Ascending aorta (tissue), 2 donors: ENCODE results near the gene GLG1. TPM values are rescaled to one million over a fixed set of nuclear protein-coding genes. Genes with fewer than 3 reads are reported as not detected.

Experiments used
- DNase-seq, 2 donors: peaks; one replicate each; pipeline ENCODE4 v3.0.0-alpha.2; 2019; ENCODE audit warnings: low spot score in 2 of 2
- H3K27ac ChIP-seq, 2 donors: fragments of 200-600 bp; sonication (generic); one replicate each; pipeline ENCODE4 v1.5.1; 2016 to 2017; ENCODE audit warnings: mild to moderate bottlenecking in 1 of 2
- H3K27me3 ChIP-seq: fragments of 200-600 bp; sonication (generic); one replicate; pipeline ENCODE4 v1.5.1; 2017
- H3K36me3 ChIP-seq, 2 donors: fragments of 200-600 bp; sonication (generic); one replicate each; pipeline ENCODE4 v1.5.1; 2016
- H3K4me1 ChIP-seq, 2 donors: fragments of 200-600 bp; sonication (generic); one replicate each; pipeline ENCODE4 v1.5.1; 2016 to 2017; ENCODE audit warnings: mild to moderate bottlenecking in 1 of 2
- H3K4me3 ChIP-seq, 2 donors: fragments of 200-600 bp; sonication (generic); one replicate each; pipeline ENCODE4 v1.5.1; 2016 to 2017; ENCODE audit warnings: mild to moderate bottlenecking in 1 of 2
- H3K9me3 ChIP-seq, 2 donors: fragments of 200-600 bp; sonication (generic); one replicate each; pipeline ENCODE4 v1.5.1; 2016
- CTCF ChIP-seq, 3 experiments: fragments of 200-600 bp in 2 of 3; fragments of 450-650 bp in 1 of 3; sonication (generic) in 2 of 3; IDR thresholded peaks; one replicate each; pipeline ENCODE4 v1.5.1; 2016 to 2019; ENCODE audit warnings: antibody characterized with exemption in 3 of 3, mild to moderate bottlenecking in 1 of 3, moderate library complexity in 1 of 3
- intact Hi-C: fragments of 100-400 bp; cut with DNase I; formaldehyde crosslinking; loops from one replicate; pipeline ENCODE4 v1.15.1; 2023
- total RNA-seq: library from RNA; depleted of rRNA; stranded (reverse); fragments of >200 nt; gene quantifications from one replicate; pipeline ENCODE4 v1.1.0, GENCODE V29; 2016

Gene GLG1
- total RNA-seq, 1 donor from 2014 or later: 77.0 TPM

- DNase-seq: no peak
- H3K27ac ChIP-seq: no peak overlapping the region
- H3K4me1 ChIP-seq: peaks cover 0 to 13% of the 10 kb centered on the region in 2 donors
These were observed 42.4 kb downstream of the GLG1 start for GRCh38 chr16:74564451-74564984.

GRCh38 chr16:74563828-74564263 is 43.1 kb downstream of the GLG1 start:
- peaks cover 0 to 10% of the 10 kb centered on the region in 2 donors for H3K4me1 ChIP-seq
- H3K27ac ChIP-seq: no peak overlapping the region
- H3K4me3 ChIP-seq: no peak overlapping the region
- no peaks in the 10 kb centered on the region for H3K9me3 ChIP-seq
- intact Hi-C loops: no loop called here
- no peaks in the 10 kb centered on the region for H3K36me3 ChIP-seq
- H3K27me3 ChIP-seq: no peaks in the 10 kb centered on the region
- TF ChIP-seq CTCF (IDR thresholded peaks at IDR 0.05): no peak
- DNase-seq: no peak

More at GRCh38 chr16:74564451-74564984, 42.4 kb downstream of the GLG1 start:
- H3K9me3 ChIP-seq: no peaks in the 10 kb centered on the region
- no peak overlapping the region for H3K4me3 ChIP-seq
- intact Hi-C loops: no loop called here
- H3K27me3 ChIP-seq: no peaks in the 10 kb centered on the region
- H3K36me3 ChIP-seq: no peaks in the 10 kb centered on the region
- TF ChIP-seq CTCF (IDR thresholded peaks at IDR 0.05): no peak

GRCh38 chr16:74562117-74562516 is 44.8 kb downstream of the GLG1 start:
- H3K27me3 ChIP-seq: no peaks in the 10 kb centered on the region
- intact Hi-C loops: no loop called here
- H3K27ac ChIP-seq: no peak overlapping the region
- DNase-seq: no peak
- TF ChIP-seq CTCF (IDR thresholded peaks at IDR 0.05): no peak
- peaks cover 0 to 7% of the 10 kb centered on the region in 2 donors for H3K4me1 ChIP-seq
- H3K36me3 ChIP-seq: no peaks in the 10 kb centered on the region
- no peak overlapping the region for H3K4me3 ChIP-seq
- no peaks in the 10 kb centered on the region for H3K9me3 ChIP-seq

GRCh38 chr16:74561626-74562025 is 45.3 kb downstream of the GLG1 start:
- no peaks in the 10 kb centered on the region for H3K9me3 ChIP-seq
- no peaks in the 10 kb centered on the region for H3K27me3 ChIP-seq
- H3K36me3 ChIP-seq: no peaks in the 10 kb centered on the region
- H3K4me3 ChIP-seq: no peak overlapping the region
- TF ChIP-seq CTCF (IDR thresholded peaks at IDR 0.05): no peak
- intact Hi-C loops: no loop called here
- H3K4me1 ChIP-seq: peaks cover 0 to 3% of the 10 kb centered on the region in 2 donors
- no peak overlapping the region for H3K27ac ChIP-seq
- no peak for DNase-seq

GRCh38 chr16:74560912-74561311 is 46.0 kb downstream of the GLG1 start:
- H3K4me1 ChIP-seq: peaks cover 0 to 3% of the 10 kb centered on the region in 2 donors
- no peak for DNase-seq
- no peaks in the 10 kb centered on the region for H3K9me3 ChIP-seq
- no peaks in the 10 kb centered on the region for H3K36me3 ChIP-seq
- intact Hi-C loops: no loop called here
- no peaks in the 10 kb centered on the region for H3K27me3 ChIP-seq
- no peak for TF ChIP-seq CTCF (IDR thresholded peaks at IDR 0.05)
- H3K4me3 ChIP-seq: no peak overlapping the region
- H3K27ac ChIP-seq: no peak overlapping the region

GRCh38 chr16:74558873-74559272 is 48.0 kb downstream of the GLG1 start:
- H3K27ac ChIP-seq: no peak overlapping the region
- no peaks in the 10 kb centered on the region for H3K9me3 ChIP-seq

More at GRCh38 chr16:74558873-74559272, 48.0 kb downstream of the GLG1 start:
- no peak for TF ChIP-seq CTCF (IDR thresholded peaks at IDR 0.05)
- Histone ChIP-seq H3K4me1 (peaks cover 0 to under 1% of the 10 kb centered on the region in 2 donors), H3K4me3 (no peak overlapping the region), H3K36me3 (no peaks in the 10 kb centered on the region), H3K27me3 (no peaks in the 10 kb centered on the region)
- DNase-seq: no peak
- intact Hi-C loops: no loop called here
